Mucosa of descending colon (tissue), 3 donors: ENCODE data around the gene PEX10. TPM values are rescaled to one million over a fixed set of nuclear protein-coding genes. Genes with fewer than 3 reads are reported as not detected.

ENCODE experiments used
- ATAC-seq: fragments of 200-7000 bp; cut with Tn5 transposase; one replicate; pipeline ENCODE4 v1.9.1; 2020; ENCODE audit warnings: mild to moderate bottlenecking, moderate library complexity
- DNase-seq, 3 donors: peaks; one replicate each; pipeline ENCODE4 v3.0.0-alpha.2; 2020
- H3K36me3 ChIP-seq: fragments of 200-600 bp; one replicate; pipeline ENCODE4 v1.8.0; 2021; ENCODE audit warnings: low read depth, mild to moderate bottlenecking
- H3K4me1 ChIP-seq: fragments of 200-600 bp; one replicate; pipeline ENCODE4 v1.8.0; 2021; ENCODE audit warnings: low read depth, mild to moderate bottlenecking
- H3K4me3 ChIP-seq: fragments of 200-600 bp; one replicate; pipeline ENCODE4 v1.8.0; 2021; ENCODE audit warnings: mild to moderate bottlenecking
- H3K9me3 ChIP-seq: fragments of 200-600 bp; one replicate; pipeline ENCODE4 v1.8.0; 2021; ENCODE audit warnings: mild to moderate bottlenecking
- CTCF ChIP-seq: fragments of 200-600 bp; IDR thresholded peaks from one replicate; pipeline ENCODE4 v1.8.0; 2022; ENCODE audit warnings: antibody characterized with exemption, mild to moderate bottlenecking
- intact Hi-C, 2 donors: fragments of 100-400 bp; cut with DNase I in 1 of 2; cut with micrococcal nuclease in 1 of 2; formaldehyde crosslinking; loops; one replicate each; pipeline versions ENCODE4 v1.11.0 to v1.11.1; 2022; cut with DNase I, micrococcal nuclease
- total RNA-seq, 3 donors: library from RNA; stranded (reverse); fragmentation: NEBNext Ultra II Directional in 2 of 3; extraction: Animal tissue kit (Norgen Biotek cat#: 25700) in 2 of 3; gene quantifications; one replicate each; pipeline versions ENCODE4 v1.2.1 to v1.2.4, GENCODE V29; 2021 to 2023
- donor health status: DM: no; HTN: no; CAD: no; lungs with moderate emphysema.
- donor health status: DM: no; HTN: no; CAD: no.
- donor health status: DM: no; HTN: yes; CAD: no.

PEX10 gene
- total RNA-seq, 3 donors from 2014 or later = 13.4 to 20.4 (median 18.4) TPM

- no peak for TF ChIP-seq CTCF
- intact Hi-C loops = loop anchor here in 1 of 2 donors (5.0 kb wide), 1 partner anchor 177 kb away; no protein-coding TSS in a partner anchor
- Histone ChIP-seq H3K9me3 (no peaks in the 10 kb centered on the region), H3K36me3 (no peaks in the 10 kb centered on the region), H3K4me1 (no peaks in the 10 kb centered on the region), H3K4me3 (no peak overlapping the region)
- ATAC-seq (no peak), DNase-seq (peak in 2 of 3 donors; percentile 9 to 26)
These were observed 37.9 kb downstream of the PEX10 start for GRCh38 chr1:2374252-2375155.

- intact Hi-C loops = no loop called here
- DNase-seq (peak in 2 of 3 donors; percentile 18 to 31), ATAC-seq (no peak)
- Histone ChIP-seq H3K4me3 (no peak overlapping the region), H3K4me1 (no peaks in the 10 kb centered on the region), H3K36me3 (no peaks in the 10 kb centered on the region), H3K9me3 (no peaks in the 10 kb centered on the region)
- no peak for TF ChIP-seq CTCF
These were observed 38.7 kb downstream of the PEX10 start for GRCh38 chr1:2373551-2374251.

- Histone ChIP-seq H3K4me3 (no peak overlapping the region), H3K4me1 (no peaks in the 10 kb centered on the region), H3K36me3 (no peaks in the 10 kb centered on the region), H3K9me3 (no peaks in the 10 kb centered on the region)
- DNase-seq (peak in 2 of 3 donors; percentile 17 to 34), ATAC-seq (no peak)
- TF ChIP-seq CTCF = no peak
- intact Hi-C loops = no loop called here
These were observed 39.5 kb downstream of the PEX10 start for GRCh38 chr1:2372551-2373490.

- Histone ChIP-seq H3K4me3 (no peak overlapping the region), H3K9me3 (no peaks in the 10 kb centered on the region), H3K36me3 (no peaks in the 10 kb centered on the region), H3K4me1 (no peaks in the 10 kb centered on the region)
- ATAC-seq (no peak), DNase-seq (no peak)
- intact Hi-C loops = no loop called here
- TF ChIP-seq CTCF = no peak
These were observed 44.2 kb downstream of the PEX10 start for GRCh38 chr1:2368053-2368744.
